Glomerular visceral epithelial cell (primary cell): ENCODE measurements around the gene COX10.
"Not testable (repeated sequence)": the region's sequence is repeated elsewhere in the genome, so short reads cannot be mapped to it uniquely, and the experiment has no call there.

Source experiments
- DNase-seq: peaks from one replicate; pipeline ENCODE4 v3.0.0-alpha.2; 2016; ENCODE audit errors: extremely low spot score

Gene COX10

DNA sequence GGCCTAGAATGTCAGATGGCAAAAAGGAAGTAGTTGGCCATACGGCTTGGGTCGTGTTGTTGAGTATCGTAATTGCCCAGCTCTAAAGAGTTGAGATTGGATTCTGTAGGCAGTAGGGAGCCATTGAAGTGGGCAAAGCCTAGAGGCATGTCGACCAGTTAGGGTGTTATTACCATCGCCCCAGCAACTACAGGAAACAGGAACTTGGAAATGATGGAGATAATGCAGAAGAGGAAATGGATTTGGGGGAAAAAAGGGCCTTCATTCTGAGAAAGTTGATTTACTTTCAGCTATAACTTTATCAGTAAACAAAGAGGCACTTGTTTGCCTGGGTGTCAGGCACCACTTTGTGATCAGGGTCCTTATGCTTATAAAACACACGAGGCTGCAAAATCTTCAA is 52.6 kb downstream of the COX10 start:
- no peak for DNase-seq

- DNase-seq: no peak
Measured at GRCh38 chr17:14123619-14124278, 54.4 kb downstream of the COX10 start.

- no peak for DNase-seq
Measured at GRCh38 chr17:14124854-14125253, 55.5 kb downstream of the COX10 start.

DNA sequence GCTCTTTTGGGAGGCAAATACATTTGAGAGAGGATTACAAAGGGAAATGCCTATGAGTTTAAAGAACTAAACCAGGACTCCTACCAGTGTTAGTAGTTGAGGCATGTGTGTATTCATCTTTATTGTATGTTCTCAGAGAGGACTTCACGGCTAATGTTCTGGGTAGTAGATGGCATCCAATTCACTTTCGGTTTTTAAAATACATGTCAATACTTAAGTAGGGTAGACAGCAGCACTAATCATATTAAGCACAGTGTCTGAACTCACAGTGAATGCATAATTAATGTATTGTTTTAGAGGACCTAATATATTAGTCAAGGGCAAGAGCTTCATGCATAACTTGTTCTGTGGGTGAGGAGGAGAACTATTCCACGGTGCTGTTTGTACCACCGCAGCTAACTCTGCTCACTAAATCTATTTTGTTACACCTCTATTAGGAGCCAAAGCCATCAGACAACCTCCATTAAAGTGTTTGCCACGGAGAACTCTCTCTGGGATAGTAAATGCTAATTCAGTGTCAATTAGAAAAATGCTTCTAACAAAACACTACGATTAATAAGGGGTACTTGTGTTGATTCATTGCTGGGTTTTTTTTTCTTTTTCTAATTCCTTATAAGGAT is 56.3 kb downstream of the COX10 start:
- no peak for DNase-seq

DNA sequence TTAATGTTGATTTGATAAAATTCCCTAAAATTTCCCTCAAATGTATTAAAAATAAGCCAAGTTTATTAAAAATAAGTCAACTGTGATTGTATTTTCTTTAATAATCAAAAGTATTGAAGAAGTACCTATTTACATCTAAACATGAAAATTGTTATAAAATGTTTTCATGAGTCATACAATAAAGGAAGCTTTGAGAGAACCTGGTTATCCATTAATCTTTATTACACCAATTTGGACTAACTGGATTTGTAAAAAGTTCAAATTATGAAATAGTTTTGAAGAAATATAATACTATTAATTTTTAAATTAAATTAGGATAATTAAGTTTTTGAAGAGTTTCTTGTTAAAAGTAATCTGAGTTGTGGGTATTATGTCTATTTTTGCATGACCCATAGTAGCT is 63.8 kb downstream of the COX10 start:
- no peak for DNase-seq

DNA sequence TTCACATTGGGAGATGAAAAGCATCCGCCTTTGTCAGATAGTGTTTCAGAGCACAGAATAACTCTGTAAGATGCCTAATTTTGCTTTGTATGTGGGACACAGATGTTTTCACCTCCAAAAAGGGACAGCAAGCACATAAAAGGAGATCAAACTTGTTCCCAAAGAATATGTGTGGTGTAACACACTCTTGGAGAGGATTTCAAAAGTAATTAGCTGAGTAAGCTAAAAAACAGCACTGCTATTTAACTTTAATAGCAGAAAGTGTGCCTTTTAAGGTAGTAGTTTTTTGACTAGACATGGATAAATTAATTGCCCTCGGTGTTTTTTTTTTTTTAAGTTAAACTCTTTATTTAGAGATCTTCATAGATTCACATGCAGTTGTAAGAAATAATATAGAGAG is 65.2 kb downstream of the COX10 start:
- DNase-seq: no peak

- DNase-seq: no peak
Measured at GRCh38 chr17:14135906-14136590, 66.7 kb downstream of the COX10 start.

DNA sequence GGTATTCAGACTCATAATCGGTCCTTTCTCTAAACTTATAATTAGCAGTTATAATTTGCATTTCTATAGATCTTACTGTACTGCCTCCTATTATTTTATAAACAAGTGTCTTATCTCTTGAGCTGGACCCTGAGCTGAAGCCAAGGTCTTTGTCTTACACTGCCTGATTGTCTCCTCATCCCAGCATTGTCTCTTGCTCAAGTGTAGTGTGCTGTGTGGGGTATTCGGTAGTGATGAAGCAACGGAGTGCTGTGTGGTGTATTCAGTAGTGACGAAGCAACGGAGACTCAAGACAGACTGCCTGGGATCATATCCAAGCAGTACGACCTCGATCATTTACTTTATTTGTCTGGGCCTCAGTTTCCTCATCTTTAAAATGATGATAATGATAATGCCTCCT is 69.3 kb downstream of the COX10 start:
- no peak for DNase-seq

DNA sequence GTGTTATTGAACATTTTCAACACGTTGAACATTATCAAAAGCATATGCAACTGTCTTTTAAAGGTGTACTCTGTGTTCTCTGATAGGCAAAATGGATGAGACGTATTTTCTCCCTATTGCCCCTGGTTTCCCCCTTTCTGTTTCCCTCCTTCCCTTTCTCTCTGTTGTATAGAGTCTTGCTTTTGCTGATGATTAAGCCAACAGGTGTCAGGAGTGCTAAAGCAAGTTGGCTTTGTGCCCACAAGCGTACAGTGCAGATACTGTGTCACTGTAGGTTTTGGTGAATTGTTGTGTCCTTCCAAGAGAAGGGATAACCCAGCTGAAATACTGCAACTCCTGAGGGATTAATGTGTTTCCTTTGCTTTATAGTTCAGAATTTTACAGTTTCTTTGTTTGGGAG is 74.4 kb downstream of the COX10 start:
- DNase-seq: no peak

DNA sequence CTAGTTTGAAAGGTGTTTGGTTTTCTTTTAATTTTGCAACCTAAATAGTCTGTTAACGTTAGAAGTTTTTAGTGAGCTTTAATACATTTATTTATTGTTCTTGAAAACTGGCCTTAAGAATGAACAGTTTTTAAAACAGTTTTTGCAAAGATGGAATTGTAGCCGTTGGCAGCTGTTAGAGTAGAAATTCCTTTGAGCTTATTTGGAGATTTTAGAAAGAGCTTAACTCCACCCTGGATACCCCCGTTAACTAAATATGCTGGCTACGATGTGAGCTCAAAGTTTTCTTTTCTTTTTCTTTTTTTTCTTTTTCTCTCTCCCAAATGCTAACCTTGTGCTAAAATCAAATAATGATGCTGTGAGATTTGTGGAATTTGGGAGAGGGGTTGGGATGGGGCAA is 75.2 kb downstream of the COX10 start:
- DNase-seq: no peak

DNA sequence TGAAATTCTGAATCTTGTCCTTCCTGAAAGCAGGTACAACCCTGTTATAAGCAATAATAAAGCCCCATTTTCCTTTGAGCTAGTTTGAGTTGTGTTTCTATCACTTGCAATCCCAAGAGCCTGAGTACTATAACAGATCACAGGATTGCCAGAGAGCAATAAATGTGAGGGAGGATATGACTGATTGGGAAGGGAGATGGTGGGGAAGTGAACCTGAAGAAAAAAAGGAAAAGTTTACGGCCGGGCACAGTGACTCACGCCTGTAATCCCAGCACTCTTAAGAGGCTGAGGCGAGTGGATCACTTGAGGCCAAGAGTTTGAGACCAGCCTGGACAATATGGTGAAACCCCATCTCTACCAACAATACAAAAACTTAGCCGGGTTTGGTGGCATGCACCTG is 80.4 kb downstream of the COX10 start:
- no peak for DNase-seq

GRCh38 chr17:14150619-14151018 is 81.3 kb downstream of the COX10 start:
- DNase-seq: no peak

GRCh38 chr17:14152721-14153120 is 83.4 kb downstream of the COX10 start:
- DNase-seq: no peak

- no peak for DNase-seq
Measured at GRCh38 chr17:14153374-14153773, 84.1 kb downstream of the COX10 start.

DNA sequence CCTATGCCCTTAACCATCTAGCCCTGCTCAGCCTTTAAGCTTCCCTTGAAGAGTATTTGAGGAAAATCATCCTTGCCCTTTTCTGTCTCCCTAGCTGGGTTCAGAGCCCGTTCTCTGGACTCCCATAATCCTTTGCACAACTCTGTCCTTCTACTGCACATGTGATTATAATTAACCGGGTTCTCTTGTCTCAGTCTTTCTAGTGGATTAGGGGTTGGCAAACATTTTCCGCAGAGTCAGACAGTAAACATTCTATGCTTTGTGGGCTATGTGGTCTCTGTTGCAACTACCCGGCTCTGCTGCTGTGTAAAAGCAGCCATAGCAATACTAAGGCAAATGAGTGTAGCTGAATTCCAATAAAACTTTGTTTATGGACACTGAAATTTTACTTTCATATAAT is 87.4 kb downstream of the COX10 start:
- DNase-seq: no peak

- DNase-seq: peak; percentile 24
Measured at GRCh38 chr17:14157822-14158221, 88.5 kb downstream of the COX10 start.

DNA sequence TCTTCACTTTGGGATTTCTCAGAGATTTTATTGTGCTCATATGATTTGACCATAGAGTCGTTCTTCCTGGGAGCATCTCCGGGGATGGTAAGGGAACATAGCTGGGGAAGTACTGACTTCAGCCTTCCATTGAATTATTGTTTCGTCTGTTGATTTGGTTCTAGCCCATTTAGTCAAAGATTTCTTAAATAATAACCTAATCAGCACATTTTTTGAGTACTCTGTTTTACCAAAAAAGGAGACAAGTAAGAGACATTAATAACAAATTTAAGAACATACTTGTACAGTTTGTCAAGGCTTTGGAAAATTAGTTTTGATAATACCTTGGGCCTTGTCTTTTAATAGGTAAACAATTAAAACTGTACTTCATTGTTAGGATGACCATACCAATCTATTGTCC is 89.4 kb downstream of the COX10 start:
- no peak for DNase-seq

GRCh38 chr17:14161419-14161818 is 92.1 kb downstream of the COX10 start:
- no peak for DNase-seq

- DNase-seq: no peak
Measured at GRCh38 chr17:14165616-14166015, 96.3 kb downstream of the COX10 start.

GRCh38 chr17:14167831-14168230 is 98.5 kb downstream of the COX10 start:
- DNase-seq: not testable (repeated sequence)

- DNase-seq: no peak
Measured at GRCh38 chr17:14168582-14168981, 99.3 kb downstream of the COX10 start.

DNA sequence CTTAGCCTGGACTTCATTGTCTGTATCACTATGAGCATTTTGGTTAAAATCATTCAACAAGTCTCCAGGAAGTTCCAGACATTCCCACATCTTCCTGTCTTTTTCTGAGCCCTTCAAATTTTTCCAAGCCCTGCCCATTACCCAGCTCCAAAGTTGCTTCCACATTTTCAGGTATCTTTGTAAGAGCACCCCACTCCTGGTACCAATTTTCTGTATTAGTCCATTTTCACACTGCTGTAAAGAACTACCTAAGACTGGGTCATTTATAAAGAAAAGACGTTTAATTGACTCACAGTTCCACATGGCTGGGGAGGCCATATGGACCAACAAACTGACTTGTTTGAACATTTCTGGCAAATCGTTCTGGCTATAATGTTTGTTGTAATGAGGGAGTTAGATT is 100.0 kb downstream of the COX10 start:
- no peak for DNase-seq

- DNase-seq: no peak
Measured at GRCh38 chr17:14169901-14170300, 100.6 kb downstream of the COX10 start.
